HG03196 (cell line): Measurements from ENCODE around the gene PCDHGC3.

Experiments used
- ATAC-seq: cut with Tn5 transposase; IDR thresholded peaks from one replicate; pipeline ENCODE4 v1.9.1; 2021; ENCODE audit not compliant: unreplicated experiment

The PCDHGC3 gene

GRCh38 chr5:141519605-141520565 lies 44.1 kb downstream of the PCDHGC3 start:
- ATAC-seq: no peak

- no peak for ATAC-seq
These were observed 45.5 kb downstream of the PCDHGC3 start for GRCh38 chr5:141521244-141521781.

- ATAC-seq: no peak
These were observed 46.5 kb downstream of the PCDHGC3 start for GRCh38 chr5:141522301-141522700.

- no peak for ATAC-seq
These were observed 48.2 kb downstream of the PCDHGC3 start for GRCh38 chr5:141523991-141524390.

GRCh38 chr5:141524604-141525597 lies 49.1 kb downstream of the PCDHGC3 start:
- ATAC-seq: peak; percentile 90

- no peak for ATAC-seq
These were observed 49.9 kb downstream of the PCDHGC3 start for GRCh38 chr5:141525653-141526052.

- no peak for ATAC-seq
These were observed 51.7 kb downstream of the PCDHGC3 start for GRCh38 chr5:141527426-141527825.
